GM12878 (cell line): ENCODE measurements around the gene TP53I3. TPM values are rescaled to one million over a fixed set of nuclear protein-coding genes. Genes with fewer than 3 reads are reported as not detected.
A peak's percentile ranks its signal among the peaks of the same experiment; 100 is the strongest.

Experiments used
- ATAC-seq: fragments of 200-7000 bp; cut with Tn5 transposase; 3 replicates; pipeline ENCODE4 v1.9.1; 2020; ENCODE audit warnings: mild to moderate bottlenecking, moderate library complexity
- BruUV-seq: library from RNA; stranded (reverse); fragments of 400-500 nt; replicated peaks from 2 replicates; lab custom pipeline; 2021; lab: Mats Ljungman, UMichigan
- CTCF ChIA-PET: fragments of 300-600 bp; sonication (Branson Sonifier 250); formaldehyde crosslinking; extraction: SDS; loops from one replicate; lab custom pipeline; 2021; ENCODE audit warnings: inconsistent platforms; lab: Yijun Ruan, JAX
- POLR2A ChIA-PET: fragments of 350-600 bp; formaldehyde crosslinking; extraction: SDS; loops from one replicate; lab custom pipeline; 2021; ENCODE audit warnings: inconsistent platforms; lab: Charles Lee
- RAD21 ChIA-PET: fragments of 300-600 bp; sonication (Branson Sonifier 250); formaldehyde crosslinking; loops from one replicate; lab custom pipeline; 2023; ENCODE audit warnings: antibody characterized with exemption; ENCODE audit not compliant: unreplicated experiment; lab: Charles Lee
- SMC1A ChIA-PET: fragments of 300-600 bp; sonication (Branson Sonifier 250); formaldehyde crosslinking; loops from one replicate; lab custom pipeline; 2023; ENCODE audit not compliant: unreplicated experiment, uncharacterized antibody; lab: Charles Lee
- DNase-seq: peaks from one replicate; pipeline ENCODE4 v3.0.0-alpha.2; 2011; ENCODE audit warnings: low read depth, low spot score
- FAIRE-seq: peaks from 3 replicates; lab custom pipeline; 2011; peaks lifted over from hg19 to GRCh38; lab: Jason Lieb, UNC
- H2AFZ ChIP-seq: 2 replicates; pipeline ENCODE4 v1.6.0; 2011; ENCODE audit warnings: low read depth, low read length, control low read depth; ENCODE audit not compliant: control insufficient read depth
- H3K27ac ChIP-seq: 2 replicates; pipeline ENCODE4 v1.5.1; 2011; ENCODE audit warnings: control low read depth; ENCODE audit not compliant: control insufficient read depth, insufficient read depth
- H3K27me3 ChIP-seq, 2 experiments: replicated peaks in 1 of 2; 2 replicates each; pipeline versions ENCODE4 v1.6.0 to v1.6.1; 2011; ENCODE audit warnings: low read length in 1 of 2; ENCODE audit not compliant: control insufficient read depth in 2 of 2, insufficient read depth in 2 of 2
- H3K36me3 ChIP-seq, 2 experiments: 2 replicates each; pipeline ENCODE4 v1.5.1; 2011; ENCODE audit warnings: low read length in 1 of 2; ENCODE audit not compliant: control insufficient read depth in 2 of 2, insufficient read depth in 2 of 2
- H3K4me1 ChIP-seq: 2 replicates; pipeline ENCODE4 v1.6.1; 2011; ENCODE audit warnings: mild to moderate bottlenecking, low read length, moderate library complexity, mixed read lengths; ENCODE audit not compliant: control insufficient read depth, insufficient read depth
- H3K4me2 ChIP-seq: 2 replicates; pipeline ENCODE4 v1.6.0; 2011; ENCODE audit warnings: control low read depth; ENCODE audit not compliant: control insufficient read depth, insufficient read depth
- H3K4me3 ChIP-seq: fragments of 200-600 bp; sonication (generic); 2 replicates; pipeline ENCODE4 v1.5.1; 2016
- H3K79me2 ChIP-seq: 2 replicates; pipeline ENCODE4 v1.6.0; 2011; ENCODE audit warnings: low read length; ENCODE audit not compliant: control insufficient read depth, insufficient read depth
- H3K9ac ChIP-seq: 2 replicates; pipeline ENCODE4 v1.8.0; 2011; ENCODE audit warnings: low read length, control low read depth, mixed read lengths; ENCODE audit not compliant: control insufficient read depth, insufficient read depth
- H3K9me3 ChIP-seq: replicated peaks from 3 replicates; pipeline ENCODE4 v1.5.1; 2011; ENCODE audit warnings: mild to moderate bottlenecking, low read length; ENCODE audit not compliant: control insufficient read depth, insufficient read depth
- H4K20me1 ChIP-seq: 2 replicates; pipeline ENCODE4 v1.6.0; 2011; ENCODE audit not compliant: control insufficient read depth, insufficient read depth
- IKZF2 ChIP-seq, 2 experiments: fragments of 450-650 bp; IDR thresholded peaks; 2 replicates each; pipeline ENCODE4 v1.6.1; 2017; ENCODE audit warnings: mild to moderate bottlenecking in 2 of 2, moderate library complexity in 2 of 2
- NBN ChIP-seq: fragments of 450-650 bp; IDR thresholded peaks from 2 replicates; pipeline ENCODE4 v1.6.1; 2016
- NR2C1 ChIP-seq: fragments of 450-650 bp; IDR thresholded peaks from 2 replicates; pipeline ENCODE4 v1.6.1; 2017; ENCODE audit warnings: antibody characterized with exemption, mild to moderate bottlenecking, moderate library complexity
- POLR2AphosphoS5 ChIP-seq: IDR thresholded peaks from 2 replicates; pipeline ENCODE4 v1.6.1; 2011; ENCODE audit warnings: mild to moderate bottlenecking, low read length, inconsistent platforms
- RELA ChIP-seq: fragments of 450-650 bp; IDR thresholded peaks from 2 replicates; pipeline ENCODE4 v1.8.0; 2014; ENCODE audit warnings: borderline replicate concordance; ENCODE audit not compliant: partially characterized antibody
- SIX5 ChIP-seq: IDR thresholded peaks from 2 replicates; pipeline ENCODE4 v1.6.1; 2011; ENCODE audit warnings: mild to moderate bottlenecking, low read depth, low read length, moderate library complexity; ENCODE audit not compliant: severe bottlenecking
- STAT1 ChIP-seq: fragments of 450-650 bp; conservative IDR thresholded peaks from 2 replicates; pipeline ENCODE4 v1.6.1; 2014; ENCODE audit warnings: antibody characterized with exemption, mild to moderate bottlenecking
- TCF7 ChIP-seq: IDR thresholded peaks from 2 replicates; pipeline ENCODE4 v1.6.1; 2014; ENCODE audit warnings: antibody characterized with exemption, borderline replicate concordance
- ZBTB40 ChIP-seq: fragments of 450-650 bp; IDR thresholded peaks from 2 replicates; pipeline ENCODE4 v1.6.1; 2016; ENCODE audit warnings: mild to moderate bottlenecking, moderate library complexity, borderline replicate concordance
- ZNF207 ChIP-seq: fragments of 450-650 bp; IDR thresholded peaks from 2 replicates; pipeline ENCODE4 v1.6.1; 2014; ENCODE audit warnings: antibody characterized with exemption, mild to moderate bottlenecking, borderline replicate concordance
- ZNF24 ChIP-seq: fragments of 450-650 bp; IDR thresholded peaks from 2 replicates; pipeline ENCODE4 v1.6.1; 2017; ENCODE audit warnings: antibody characterized with exemption, mild to moderate bottlenecking
- WGBS: methylation state at CpG from one replicate; pipeline ENCODE4 v1.1.6; 2016; ENCODE audit warnings: low lambda C conversion rate; ENCODE audit not compliant: insufficient replicate concordance, insufficient coverage; ENCODE audit errors: missing lambda C conversion rate; 5-methylcytosine and 5-hydroxymethylcytosine counted together
- in situ Hi-C: fragments of 300-500 bp; cut with MboI; formaldehyde crosslinking; loops from 9 replicates; pipeline ENCODE4 v1.14.3; 2018; ENCODE audit warnings: mixed read lengths
- intact Hi-C: fragments of 100-400 bp; cut with micrococcal nuclease; formaldehyde crosslinking; loops from one replicate; pipeline ENCODE4 v1.14.2; 2022; ENCODE audit not compliant: unreplicated experiment
- polyA plus RNA-seq, 11 experiments: library from polyadenylated mRNA; depleted of rRNA in 4 of 11; unstranded in 6 of 11; stranded (reverse) in 5 of 11; fragments of >200 nt; fragmentation: Nextera tagmentation in 4 of 11; fragmentation: Illumina TruSeq in 1 of 11; extraction: Ambion mirVana in 4 of 11; extraction: Trizol in 1 of 11; gene quantifications; 1 replicate in 1 of 11; 2 replicates in 10 of 11; pipeline versions ENCODE4 v1.2.1 to v1.2.3, GENCODE V29; 2011 to 2016; ENCODE audit warnings: inconsistent platforms in 2 of 11, missing spikeins in 2 of 11, low read depth in 1 of 11
- total RNA-seq, 4 experiments: library from RNA; depleted of rRNA in 3 of 4; stranded (reverse); fragments of >200 nt in 3 of 4; fragmentation: Illumina TruSeq in 1 of 4; extraction: Trizol in 1 of 4; gene quantifications; 2 replicates each; pipeline versions ENCODE4 v1.2.1 to v1.2.3, GENCODE V29; 2013 to 2021

Gene TP53I3
- total and polyA plus RNA-seq, 10 of the 15 experiments (the other 5 are each of a cell fraction or from before 2014, with no cell fraction given), result 1.4 to 57.4 (median 11.6) TPM

DNA sequence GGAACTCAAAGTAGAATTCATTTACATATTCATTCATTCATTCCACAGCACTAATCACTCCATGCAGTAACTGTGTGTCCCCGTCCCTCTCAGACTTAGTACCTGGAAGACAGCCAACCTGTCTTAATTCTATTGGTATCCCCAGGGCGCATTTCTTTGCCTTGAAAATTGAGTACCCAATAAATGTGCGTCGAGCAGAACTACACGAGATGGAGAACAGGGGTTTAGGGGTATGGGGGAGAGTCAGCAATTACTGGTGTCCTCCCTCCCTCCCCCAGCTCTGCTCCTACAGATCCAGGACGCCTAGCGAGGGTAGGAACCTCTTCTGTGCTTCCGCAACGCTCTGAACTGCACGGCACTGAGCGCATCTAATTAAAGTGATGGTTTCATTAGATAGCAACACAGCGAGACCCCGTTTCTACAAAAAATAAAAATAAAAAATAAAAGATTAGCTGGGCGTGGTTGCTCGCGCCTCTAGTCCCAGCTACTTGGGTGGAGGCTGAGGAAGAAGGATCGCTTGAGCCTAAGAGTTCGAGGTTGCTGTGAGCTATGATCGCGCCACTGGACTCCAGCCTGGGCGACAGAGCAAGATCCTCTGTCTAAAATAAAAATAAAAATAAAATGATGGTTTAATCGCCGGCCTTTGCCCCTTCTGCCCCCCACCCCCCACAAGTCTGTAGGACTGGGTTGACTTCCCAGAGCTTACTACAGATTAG lies 35.7 kb downstream of the TP53I3 start:
- POLR2A ChIA-PET, result interaction anchor here (0.6 to 1.0 kb wide), 4 partner anchors 28 to 935 kb away, joined by 3 to 4 read pairs (median 3); no protein-coding TSS in a partner anchor

More for the DNA sequence above, 35.7 kb downstream of the TP53I3 start:
- ChIA-PET SMC1A (interaction anchor here (0.7 kb wide), 1 partner anchor 49 kb away, joined by 3 read pairs; no protein-coding TSS in a partner anchor), CTCF (interaction anchor here (0.6 to 3.7 kb wide), 5 partner anchors 11 to 256 kb away, joined by 3 to 26 read pairs (median 3); partner anchors contain the start of genes ATAD2B and TP53I3), RAD21 (interaction anchor here (0.8 to 1.2 kb wide), 3 partner anchors 14 to 123 kb away, joined by 3 to 7 read pairs (median 3); partner anchors contain the start of gene ATAD2B)
- Histone ChIP-seq H4K20me1 (no peaks in the 10 kb centered on the region), H3K27ac (no peak overlapping the region), H3K4me2 (peak overlapping the region; percentile 90), H2AFZ (peak overlapping the region; percentile 75), H3K4me1 (peaks cover 11% of the 10 kb centered on the region), H3K4me3 (peak overlapping the region; percentile 54), H3K27me3 (peaks cover 0 to 5% of the 10 kb centered on the region in 2 experiments; a peak in 3 of 4 replicates), H3K36me3 (no peaks in the 10 kb centered on the region), H3K79me2 (peaks cover 7% of the 10 kb centered on the region), H3K9me3 (no peaks in the 10 kb centered on the region), H3K9ac (peak overlapping the region; percentile 32; the same call in 1 of the 2 replicates)
- whole genome bisulfite sequencing, result 3% methylated on average over 23 of the region's 23 CpGs
- TF ChIP-seq STAT1 (no peak), ZNF207 (no peak), ZNF24 (no peak), SIX5 (no peak), TCF7 (no peak), POLR2AphosphoS5 (no peak), NR2C1 (no peak), IKZF2 (IDR thresholded peaks at IDR 0.05) (no peak), NBN (no peak), ZBTB40 (no peak), RELA (no peak)
- no TSS peak for BruUV-seq
- intact Hi-C loops, result loop anchor here (5.0 kb wide), 1 partner anchor 122 kb away; the partner anchor contains the start of gene ATAD2B
- ATAC-seq, result no peak
- no peak for DNase-seq
- in situ Hi-C loops, result no loop called here
- no peak for FAIRE-seq
